Panc1 (cell line): ENCODE results near the gene UGT1A8. TPM values are rescaled to one million over a fixed set of nuclear protein-coding genes. Genes with fewer than 3 reads are reported as not detected.

Source experiments
- ATAC-seq: fragments of 200-7000 bp; cut with Tn5 transposase; 2 replicates; pipeline ENCODE4 v1.9.1; 2020; ENCODE audit warnings: mild to moderate bottlenecking, moderate library complexity
- BruUV-seq: library from RNA; stranded (reverse); fragments of 400-500 nt; replicated peaks from 2 replicates; lab custom pipeline; 2021; lab: Mats Ljungman, UMichigan
- CTCF ChIA-PET: fragments of 300-600 bp; sonication (Branson Sonifier 250); formaldehyde crosslinking; loops from one replicate; lab custom pipeline; 2022; ENCODE audit warnings: antibody characterized with exemption; lab: Charles Lee
- POLR2A ChIA-PET: fragments of 300-600 bp; sonication (Branson Sonifier 250); formaldehyde crosslinking; loops from one replicate; lab custom pipeline; 2022; ENCODE audit warnings: antibody characterized with exemption; lab: Charles Lee
- DNase-seq: peaks from one replicate; pipeline ENCODE4 v3.0.0-alpha.2; 2010; ENCODE audit warnings: low read depth, low spot score
- H3K27ac ChIP-seq: 2 replicates; pipeline ENCODE4 v1.5.1; 2011; ENCODE audit warnings: mild to moderate bottlenecking, low read length, inconsistent platforms
- H3K27me3 ChIP-seq: fragments of 200-500 bp; sonication (Bioruptor generic); 2 replicates; pipeline ENCODE4 v1.6.0; 2014; ENCODE audit warnings: low read length, inconsistent platforms; ENCODE audit not compliant: control insufficient read depth, insufficient read depth
- H3K36me3 ChIP-seq: fragments of 200-500 bp; sonication (Bioruptor generic); 2 replicates; pipeline ENCODE4 v1.5.1; 2014; ENCODE audit warnings: inconsistent platforms, mild to moderate bottlenecking, low read length, moderate library complexity; ENCODE audit not compliant: control insufficient read depth, insufficient read depth
- H3K4me1 ChIP-seq: 2 replicates; pipeline ENCODE4 v1.5.1; 2011; ENCODE audit warnings: inconsistent platforms, mild to moderate bottlenecking, low read length, moderate library complexity; ENCODE audit not compliant: control insufficient read depth, insufficient read depth
- H3K4me3 ChIP-seq, 2 experiments: 2 replicates each; pipeline ENCODE4 v1.5.1; 2011 to 2012; ENCODE audit warnings: low read depth in 2 of 2, low read length in 2 of 2, mild to moderate bottlenecking in 2 of 2, inconsistent platforms in 1 of 2, moderate library complexity in 1 of 2
- H3K9me3 ChIP-seq: fragments of 200-500 bp; sonication (Bioruptor generic); 2 replicates; pipeline ENCODE4 v1.5.1; 2014; ENCODE audit warnings: low read depth, mild to moderate bottlenecking, inconsistent platforms, low read length, moderate library complexity; ENCODE audit not compliant: control insufficient read depth, insufficient read depth
- CTCF ChIP-seq: fragments of 450-650 bp; IDR thresholded peaks from 2 replicates; pipeline ENCODE4 v1.5.1; 2017; ENCODE audit warnings: mild to moderate bottlenecking
- POLR2AphosphoS5 ChIP-seq: IDR thresholded peaks from 2 replicates; pipeline ENCODE4 v1.6.1; 2012; ENCODE audit warnings: mild to moderate bottlenecking, low read depth, low read length, moderate library complexity
- SIN3A ChIP-seq: IDR thresholded peaks from 2 replicates; pipeline ENCODE4 v1.6.1; 2012; ENCODE audit warnings: low read depth, mild to moderate bottlenecking, low read length, moderate library complexity, borderline replicate concordance; ENCODE audit not compliant: insufficient read depth
- TCF7L2 ChIP-seq: IDR thresholded peaks from 2 replicates; pipeline ENCODE4 v1.6.1; 2011; ENCODE audit warnings: mild to moderate bottlenecking, low read depth, low read length, inconsistent platforms
- in situ Hi-C: cut with HindIII; loops from 2 replicates; pipeline ENCODE4 v1.10.0; 2016; ENCODE audit warnings: low sequenced_read_pairs, low pct_unique_long_range_greater_than_20kb
- intact Hi-C: fragments of 100-400 bp; cut with micrococcal nuclease; formaldehyde crosslinking; loops from one replicate; pipeline ENCODE4 v1.10.0; 2022; ENCODE audit not compliant: unreplicated experiment
- total RNA-seq: library from RNA; stranded (reverse); gene quantifications from one replicate; pipeline ENCODE4 v1.2.1, GENCODE V29; 2021; ENCODE audit not compliant: unreplicated experiment
- TF ChIP-seq, protein P1 (sequence below), 2 experiments: IDR thresholded peaks; 2 replicates each; pipeline ENCODE4 v1.6.1; 2011 to 2012; ENCODE audit warnings: low read depth in 2 of 2, control low read depth in 1 of 2, low read length in 1 of 2, mild to moderate bottlenecking in 1 of 2, moderate library complexity in 1 of 2; ENCODE audit not compliant: insufficient read depth in 1 of 2

Gene UGT1A8
- total RNA-seq, 1 experiment from 2014 or later, result 0.15 TPM

GRCh38 chr2:233814056-233814835, 196.8 kb downstream of the UGT1A8 start:
- no TSS peak for BruUV-seq
- no peak overlapping the region for H3K27ac ChIP-seq
- no peaks in the 10 kb centered on the region for H3K4me1 ChIP-seq
- no peaks in the 10 kb centered on the region for H3K27me3 ChIP-seq
- ATAC-seq (0 out of 2 replicates have a peak, but pooled peaks have one; percentile 59), DNase-seq (no peak)
- ChIA-PET CTCF (no interaction called here), POLR2A (no interaction called here)
- no peaks in the 10 kb centered on the region for H3K36me3 ChIP-seq
- intact Hi-C loops, result no loop called here
- no peak for TF ChIP-seq POLR2AphosphoS5
- TF ChIP-seq SIN3A, result no peak
- TF ChIP-seq, protein P1, sequence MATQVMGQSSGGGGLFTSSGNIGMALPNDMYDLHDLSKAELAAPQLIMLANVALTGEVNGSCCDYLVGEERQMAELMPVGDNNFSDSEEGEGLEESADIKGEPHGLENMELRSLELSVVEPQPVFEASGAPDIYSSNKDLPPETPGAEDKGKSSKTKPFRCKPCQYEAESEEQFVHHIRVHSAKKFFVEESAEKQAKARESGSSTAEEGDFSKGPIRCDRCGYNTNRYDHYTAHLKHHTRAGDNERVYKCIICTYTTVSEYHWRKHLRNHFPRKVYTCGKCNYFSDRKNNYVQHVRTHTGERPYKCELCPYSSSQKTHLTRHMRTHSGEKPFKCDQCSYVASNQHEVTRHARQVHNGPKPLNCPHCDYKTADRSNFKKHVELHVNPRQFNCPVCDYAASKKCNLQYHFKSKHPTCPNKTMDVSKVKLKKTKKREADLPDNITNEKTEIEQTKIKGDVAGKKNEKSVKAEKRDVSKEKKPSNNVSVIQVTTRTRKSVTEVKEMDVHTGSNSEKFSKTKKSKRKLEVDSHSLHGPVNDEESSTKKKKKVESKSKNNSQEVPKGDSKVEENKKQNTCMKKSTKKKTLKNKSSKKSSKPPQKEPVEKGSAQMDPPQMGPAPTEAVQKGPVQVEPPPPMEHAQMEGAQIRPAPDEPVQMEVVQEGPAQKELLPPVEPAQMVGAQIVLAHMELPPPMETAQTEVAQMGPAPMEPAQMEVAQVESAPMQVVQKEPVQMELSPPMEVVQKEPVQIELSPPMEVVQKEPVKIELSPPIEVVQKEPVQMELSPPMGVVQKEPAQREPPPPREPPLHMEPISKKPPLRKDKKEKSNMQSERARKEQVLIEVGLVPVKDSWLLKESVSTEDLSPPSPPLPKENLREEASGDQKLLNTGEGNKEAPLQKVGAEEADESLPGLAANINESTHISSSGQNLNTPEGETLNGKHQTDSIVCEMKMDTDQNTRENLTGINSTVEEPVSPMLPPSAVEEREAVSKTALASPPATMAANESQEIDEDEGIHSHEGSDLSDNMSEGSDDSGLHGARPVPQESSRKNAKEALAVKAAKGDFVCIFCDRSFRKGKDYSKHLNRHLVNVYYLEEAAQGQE (IDR thresholded peaks at IDR 0.05; ENCODE audit: insufficient read depth in 1 of 2, low read depth in 2 of 2, low read length in 1 of 2), result no peak
- no peak for TF ChIP-seq TCF7L2
- TF ChIP-seq CTCF, result no peak
- no peaks in the 10 kb centered on the region for H3K9me3 ChIP-seq
- H3K4me3 ChIP-seq, result no peak overlapping the region
- in situ Hi-C loops, result no loop called here

DNA sequence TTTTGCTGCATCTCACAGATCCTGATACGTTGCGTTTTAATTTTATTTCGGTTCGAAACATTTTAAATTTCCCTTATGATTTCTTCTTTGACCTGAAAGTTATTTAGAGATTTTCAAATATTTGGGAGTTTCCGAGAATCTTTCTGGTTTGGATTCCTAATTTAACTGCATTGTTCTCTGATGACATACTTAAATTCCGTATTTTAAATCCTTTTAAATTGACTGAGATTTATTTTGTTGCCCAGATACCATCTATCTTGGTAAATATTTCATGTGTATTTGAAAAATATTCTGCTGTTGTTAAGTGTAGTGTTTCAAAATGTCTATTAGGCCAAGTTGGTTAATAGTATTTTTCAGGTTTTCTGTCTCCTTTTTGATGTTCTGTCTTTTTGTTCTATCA, 198.4 kb downstream of the UGT1A8 start:
- CTCF ChIA-PET, result no interaction called here
- intact Hi-C loops, result no loop called here

More for the DNA sequence above, 198.4 kb downstream of the UGT1A8 start:
- no peaks in the 10 kb centered on the region for H3K27me3 ChIP-seq
- no peaks in the 10 kb centered on the region for H3K4me1 ChIP-seq
- H3K4me3 ChIP-seq, result no peak overlapping the region
- no TSS peak for BruUV-seq
- POLR2A ChIA-PET, result interaction anchor here (0.6 kb wide), 1 partner anchor 306 kb away, joined by 4 read pairs; no protein-coding TSS in a partner anchor
- no peak overlapping the region for H3K27ac ChIP-seq
- ATAC-seq (no peak), DNase-seq (no peak)
- H3K36me3 ChIP-seq, result no peaks in the 10 kb centered on the region
- TF ChIP-seq, protein P1 (IDR thresholded peaks at IDR 0.05; ENCODE audit: insufficient read depth in 1 of 2, low read depth in 2 of 2, low read length in 1 of 2), result no peak
- TF ChIP-seq CTCF, result no peak
- in situ Hi-C loops, result no loop called here
- H3K9me3 ChIP-seq, result no peaks in the 10 kb centered on the region
